Activated CD8-positive, alpha-beta memory T cell treated with anti-CD3 and anti-CD28 coated beads, Interleukin-2, amount 50 U/mL, for 1 hour (primary cell): ENCODE results near the gene UBTF.

ENCODE experiments used
- DNase-seq: peaks from one replicate; pipeline ENCODE4 v3.0.0-alpha.2; 2020; ENCODE audit errors: extremely low read depth

UBTF gene

GRCh38 chr17:44171931-44172455 lies 47.5 kb downstream of the UBTF start:
- no peak for DNase-seq

- no peak for DNase-seq
Measured at GRCh38 chr17:44170499-44171201, 48.8 kb downstream of the UBTF start, which contains the start of gene ASB16. TSS of gene ASB16 (plus strand) at chr17:44170704. CDS start at chr17:44170790, 86 bp downstream.

DNA sequence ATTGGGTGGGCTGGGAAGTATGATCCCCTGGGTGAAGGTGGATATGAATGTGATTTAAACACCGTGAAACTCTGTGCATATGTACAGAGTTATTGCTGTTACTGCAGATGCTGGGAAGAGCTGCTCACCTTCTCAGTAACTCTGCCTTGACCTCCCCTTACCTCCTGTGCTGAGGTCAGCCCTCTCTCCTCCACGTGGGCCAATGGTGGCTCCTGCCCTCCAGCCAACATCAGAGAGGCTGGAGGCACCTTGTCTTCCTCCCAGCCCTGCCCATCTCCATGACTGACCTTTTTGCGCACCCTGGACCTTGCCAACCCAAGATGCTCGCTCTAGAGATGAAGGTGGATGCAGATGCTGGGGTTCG lies 49.4 kb downstream of the UBTF start:
- DNase-seq, result no peak

DNA sequence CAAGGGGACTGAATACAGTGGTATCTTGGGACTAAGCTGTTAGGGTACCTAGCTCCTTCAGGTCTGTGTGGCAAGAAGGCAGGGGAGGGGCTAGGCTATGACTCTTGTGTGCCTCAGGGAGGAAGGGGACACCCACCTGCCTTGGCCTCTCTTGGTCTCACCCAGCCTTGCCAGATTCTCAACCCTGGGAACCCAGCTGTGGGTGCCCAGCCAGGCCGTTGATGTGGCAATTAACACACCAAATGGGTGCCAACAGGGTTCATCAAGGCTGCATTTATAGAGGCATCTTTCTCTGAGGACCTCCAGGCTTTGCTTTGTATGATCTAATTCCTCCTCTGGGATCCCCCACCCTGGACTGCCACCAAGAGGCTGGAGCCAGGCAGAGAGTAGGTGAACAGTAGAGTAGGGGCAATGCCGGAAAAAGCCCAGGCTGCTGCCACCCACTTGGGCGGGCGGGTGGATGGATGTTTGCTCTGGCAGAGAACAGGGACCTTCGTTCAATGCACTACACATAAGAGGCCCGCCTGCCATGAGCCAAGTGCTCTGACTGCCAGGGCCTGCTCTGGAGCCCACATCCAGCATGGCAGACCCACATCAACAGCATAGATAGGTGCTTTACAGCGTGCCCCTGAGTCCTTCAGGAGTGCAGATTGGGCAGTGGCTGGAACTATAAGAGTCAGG lies 52.2 kb downstream of the UBTF start:
- DNase-seq, result no peak

DNA sequence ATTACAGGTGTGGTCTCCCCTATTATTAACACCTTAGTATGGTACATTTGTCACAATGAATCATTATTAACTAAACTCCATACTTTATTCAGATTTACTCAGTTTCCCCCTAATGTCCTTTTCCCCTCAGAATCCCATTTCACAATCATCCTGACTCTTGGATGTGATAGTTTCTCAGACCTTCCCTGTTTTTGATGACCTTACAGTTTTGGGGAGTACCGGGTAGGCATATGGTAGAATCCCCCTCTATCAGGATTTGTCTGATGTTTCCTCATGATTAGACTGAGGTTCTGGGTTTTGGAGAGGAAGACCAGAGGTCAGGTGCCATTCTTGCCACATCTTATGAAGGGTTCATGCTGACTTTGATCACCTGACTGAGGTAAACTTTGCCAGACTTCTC lies 55.0 kb downstream of the UBTF start:
- no peak for DNase-seq

GRCh38 chr17:44159519-44160210 lies 59.8 kb downstream of the UBTF start:
- no peak for DNase-seq

DNA sequence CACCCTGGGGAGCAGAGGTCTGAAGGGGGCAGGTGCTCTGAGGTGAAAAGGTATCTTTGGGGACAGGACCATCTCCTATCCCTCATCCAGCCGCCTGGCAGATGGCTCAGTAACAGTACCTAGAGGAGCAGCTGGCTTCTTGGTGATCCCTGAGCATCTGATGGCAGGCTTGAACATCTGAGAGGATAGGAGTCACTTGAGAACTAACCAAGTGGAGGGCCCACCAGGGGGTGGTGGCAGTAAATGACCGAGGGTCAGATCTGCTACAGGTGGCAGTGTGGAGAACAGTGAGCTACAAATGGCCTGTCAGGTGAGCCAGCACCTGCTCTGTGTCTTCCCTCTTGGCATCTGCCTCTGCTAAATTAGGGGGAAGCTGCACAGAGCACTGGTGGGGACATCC lies 64.0 kb downstream of the UBTF start:
- no peak for DNase-seq
